Esophagus squamous epithelium (tissue), 5 donors: Measurements from ENCODE around the gene KCTD2. TPM values are rescaled to one million over a fixed set of nuclear protein-coding genes. Genes with fewer than 3 reads are reported as not detected.

Experiments used
- DNase-seq: peaks from one replicate; lab custom pipeline; 2025; lab: John Stamatoyannopoulos, UW
- H3K27ac ChIP-seq, 4 donors: fragments of 200-600 bp; sonication (generic); one replicate each; pipeline ENCODE4 v1.5.1; 2016 to 2019; ENCODE audit warnings: mild to moderate bottlenecking in 1 of 4
- H3K27me3 ChIP-seq, 4 donors: fragments of 200-600 bp; sonication (generic); 1 replicate in 3 of 4; 2 replicates in 1 of 4; pipeline versions ENCODE4 v1.5.1 to v1.6.0; 2017 to 2021; ENCODE audit warnings: antibody characterized with exemption in 1 of 4
- H3K36me3 ChIP-seq, 3 donors: fragments of 200-600 bp; sonication (generic); one replicate each; pipeline ENCODE4 v1.5.1; 2016 to 2019
- H3K4me1 ChIP-seq, 3 donors: fragments of 200-600 bp; sonication (generic); one replicate each; pipeline ENCODE4 v1.5.1; 2017 to 2019
- H3K4me3 ChIP-seq, 4 donors: fragments of 200-600 bp; sonication (generic); 1 replicate in 3 of 4; 2 replicates in 1 of 4; pipeline ENCODE4 v1.5.1; 2016 to 2019; ENCODE audit warnings: mild to moderate bottlenecking in 2 of 4, moderate library complexity in 1 of 4
- H3K9me3 ChIP-seq, 3 donors: fragments of 200-600 bp; sonication (generic); one replicate each; pipeline ENCODE4 v1.5.1; 2016 to 2019
- CTCF ChIP-seq, 6 experiments: fragments of 450-650 bp in 4 of 6; fragments of 200-600 bp in 2 of 6; sonication (generic) in 2 of 6; IDR thresholded peaks; one replicate each; pipeline ENCODE4 v1.5.1; 2016 to 2019; ENCODE audit warnings: antibody characterized with exemption in 6 of 6, mild to moderate bottlenecking in 4 of 6, moderate library complexity in 4 of 6
- POLR2A ChIP-seq, 4 donors: fragments of 450-650 bp; IDR thresholded peaks; one replicate each; pipeline ENCODE4 v1.6.1; 2017; ENCODE audit warnings: antibody characterized with exemption in 4 of 4, mild to moderate bottlenecking in 4 of 4, moderate library complexity in 3 of 4
- WGBS, 2 donors: methylation state at CpG; one replicate each; pipeline ENCODE4 v1.1.5; 2018; 5-methylcytosine and 5-hydroxymethylcytosine counted together
- intact Hi-C: fragments of 100-400 bp; cut with DNase I; formaldehyde crosslinking; loops from one replicate; pipeline ENCODE4 v1.15.0; 2022
- total RNA-seq, 4 donors: library from RNA; depleted of rRNA; stranded (reverse); fragments of >200 nt; gene quantifications; one replicate each; pipeline ENCODE4 v1.1.0, GENCODE V29; 2016
- donor health status: DM: yes; HTN: yes; CAD: no.

The KCTD2 gene
- total RNA-seq, 4 donors from 2014 or later = 11.5 to 17.6 (median 14.2) TPM

- H3K9me3 ChIP-seq = no peaks in the 10 kb centered on the region
- H3K4me1 ChIP-seq = peaks cover 0 to 16% (median 4%) of the 10 kb centered on the region in 3 donors
- DNase-seq = no peak
- TF ChIP-seq POLR2A (IDR thresholded peaks at IDR 0.05) = no peak
- WGBS, 2 donors = 97 to 100% methylated on average over 2 to 6 of the region's 13 CpGs
- H3K36me3 ChIP-seq = peaks cover 13 to 74% (median 24%) of the 10 kb centered on the region in 3 donors
- H3K27ac ChIP-seq = no peak overlapping the region
- H3K27me3 ChIP-seq = no peaks in the 10 kb centered on the region
- H3K4me3 ChIP-seq = no peak overlapping the region
- intact Hi-C loops = no loop called here
Observed at GRCh38 chr17:75063201-75063600, 16.2 kb downstream of the KCTD2 start.

DNA sequence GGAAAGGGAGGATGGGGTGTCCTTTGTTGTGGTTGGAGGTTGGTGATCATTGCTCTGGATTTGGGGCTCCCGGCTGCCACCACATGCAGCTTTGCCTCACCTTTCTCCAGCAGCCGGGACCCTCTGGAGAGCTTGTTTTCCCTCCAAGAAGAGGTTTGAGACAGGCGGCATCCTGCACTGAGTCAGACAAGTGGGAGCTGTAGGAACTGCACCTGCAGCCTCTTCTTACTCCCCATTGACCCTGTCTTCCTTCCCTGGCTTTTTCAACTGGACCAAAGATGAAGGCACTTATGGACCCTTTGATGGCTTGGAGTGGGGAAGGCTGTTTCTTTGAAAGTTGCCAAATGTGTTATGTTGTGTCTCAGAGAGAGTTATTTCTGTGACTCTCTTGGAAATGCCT, 16.6 kb downstream of the KCTD2 start:
- H3K9me3 ChIP-seq = no peaks in the 10 kb centered on the region
- no peak overlapping the region for H3K4me3 ChIP-seq
- DNase-seq = no peak
- H3K36me3 ChIP-seq = peaks cover 13 to 69% (median 24%) of the 10 kb centered on the region in 3 donors
- no peak overlapping the region for H3K27ac ChIP-seq
- TF ChIP-seq POLR2A (IDR thresholded peaks at IDR 0.05) (no peak), CTCF (IDR thresholded peaks at IDR 0.05) (no peak)
- 93 to 100% methylated on average over 2 of the region's 3 CpGs for WGBS, 2 donors
- intact Hi-C loops = no loop called here
- H3K27me3 ChIP-seq = no peaks in the 10 kb centered on the region
- peaks cover 0 to 16% (median 4%) of the 10 kb centered on the region in 3 donors for H3K4me1 ChIP-seq

DNA sequence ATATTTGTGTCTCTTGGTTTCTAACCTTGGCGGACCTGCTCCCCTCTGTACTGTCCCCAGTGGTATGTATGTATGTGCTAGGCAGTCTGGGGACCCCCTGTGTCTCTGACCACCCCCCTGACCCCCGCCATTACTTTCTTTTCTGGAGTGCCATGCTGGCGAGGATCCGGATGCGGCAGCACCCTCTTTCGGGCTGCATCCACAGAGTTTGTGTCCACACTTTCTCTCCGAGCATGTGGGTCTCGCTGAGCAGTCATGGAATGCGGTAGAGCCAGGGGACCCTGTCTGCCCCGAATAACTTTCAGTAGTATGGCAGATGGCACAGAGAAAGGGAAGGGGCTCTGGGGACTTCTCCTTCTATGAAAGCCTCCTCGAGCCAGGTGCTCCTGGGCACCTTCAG, 17.0 kb downstream of the KCTD2 start:
- 78 to 89% methylated on average over 4 to 10 of the region's 11 CpGs for WGBS, 2 donors
- Histone ChIP-seq H3K4me1 (peaks cover 0 to 16% (median 4%) of the 10 kb centered on the region in 3 donors), H3K9me3 (no peaks in the 10 kb centered on the region), H3K4me3 (no peak overlapping the region), H3K36me3 (peaks cover 13 to 68% (median 24%) of the 10 kb centered on the region in 3 donors), H3K27me3 (no peaks in the 10 kb centered on the region), H3K27ac (no peak overlapping the region)
- intact Hi-C loops = no loop called here
- DNase-seq = no peak
- no peak for TF ChIP-seq CTCF (IDR thresholded peaks at IDR 0.05)

- no peak for DNase-seq
- Histone ChIP-seq H3K4me3 (no peak overlapping the region), H3K27ac (no peak overlapping the region), H3K9me3 (no peaks in the 10 kb centered on the region), H3K27me3 (no peaks in the 10 kb centered on the region), H3K4me1 (peaks cover 0 to 12% (median 4%) of the 10 kb centered on the region in 3 donors), H3K36me3 (peaks cover 10 to 63% (median 24%) of the 10 kb centered on the region in 3 donors)
- intact Hi-C loops = no loop called here
- 83 to 86% methylated on average over 7 of the region's 8 CpGs for WGBS, 2 donors
- TF ChIP-seq CTCF (IDR thresholded peaks at IDR 0.05) (no peak), POLR2A (IDR thresholded peaks at IDR 0.05) (no peak)
Observed at GRCh38 chr17:75064460-75064859, 17.4 kb downstream of the KCTD2 start.

DNA sequence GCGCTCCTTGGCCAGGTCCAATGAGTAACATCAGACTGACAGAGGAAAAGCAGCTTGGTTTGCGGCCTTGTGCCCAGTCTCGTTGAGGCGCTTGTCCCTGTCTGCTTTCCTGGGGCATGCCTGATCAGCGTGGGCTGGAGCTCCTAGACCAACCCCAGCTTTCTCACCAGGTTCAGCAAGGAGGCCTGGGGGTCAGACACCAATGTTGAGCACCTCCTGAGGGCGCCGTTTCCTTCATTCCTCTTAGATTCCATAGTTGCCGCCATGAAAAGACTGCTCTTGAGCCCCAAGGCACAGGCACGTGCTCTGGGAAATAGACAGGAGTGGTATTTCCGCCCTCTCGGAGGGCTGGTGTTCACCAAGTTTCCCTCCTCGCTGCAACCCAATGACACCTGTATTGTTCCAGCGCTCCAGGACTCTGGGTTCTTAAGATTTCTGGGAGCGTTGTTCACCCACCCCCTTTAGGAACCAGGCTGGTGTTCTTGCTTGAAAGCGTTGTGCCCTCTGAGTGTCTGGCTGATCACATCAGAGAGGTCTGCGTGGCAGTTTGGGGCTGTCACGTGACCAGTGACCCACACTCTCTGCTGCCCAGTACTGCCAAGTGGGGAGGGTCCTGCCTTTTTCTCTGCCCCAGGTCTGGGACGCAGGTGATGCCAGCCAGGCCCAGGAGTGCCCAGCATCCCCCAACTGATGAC, 18.0 kb downstream of the KCTD2 start:
- Histone ChIP-seq H3K27ac (no peak overlapping the region), H3K36me3 (peaks cover 5 to 58% (median 24%) of the 10 kb centered on the region in 3 donors), H3K27me3 (no peaks in the 10 kb centered on the region), H3K4me1 (peaks cover 0 to 6% (median 4%) of the 10 kb centered on the region in 3 donors), H3K9me3 (no peaks in the 10 kb centered on the region), H3K4me3 (no peak overlapping the region)
- 81 to 91% methylated on average over 5 to 12 of the region's 18 CpGs for WGBS, 2 donors
- intact Hi-C loops = no loop called here
- no peak for DNase-seq
- no peak for TF ChIP-seq POLR2A (IDR thresholded peaks at IDR 0.05)
- TF ChIP-seq CTCF (IDR thresholded peaks at IDR 0.05) = no peak
